HUES64 (cell line): Measurements from ENCODE around the gene IL17D.
"Not testable (repeated sequence)": the region's sequence is repeated elsewhere in the genome, so short reads cannot be mapped to it uniquely, and the experiment has no call there.

ENCODE experiments used
- H3K27ac ChIP-seq: 2 replicates; pipeline ENCODE4 v1.7.0; 2013; ENCODE audit warnings: low read depth, low read length, inconsistent platforms
- H3K27me3 ChIP-seq: 2 replicates; pipeline ENCODE4 v1.6.1; 2013; ENCODE audit warnings: mild to moderate bottlenecking, low read length; ENCODE audit not compliant: insufficient read depth
- H3K36me3 ChIP-seq: 2 replicates; pipeline ENCODE4 v1.6.1; 2013; ENCODE audit warnings: mild to moderate bottlenecking, low read length; ENCODE audit not compliant: insufficient read depth
- H3K4me1 ChIP-seq: 2 replicates; pipeline ENCODE4 v1.6.1; 2013; ENCODE audit warnings: mild to moderate bottlenecking, low read length, moderate library complexity; ENCODE audit not compliant: insufficient read depth
- H3K4me3 ChIP-seq: 2 replicates; pipeline ENCODE4 v1.5.1; 2013; ENCODE audit warnings: mild to moderate bottlenecking, low read length, moderate library complexity
- H3K9ac ChIP-seq: 2 replicates; pipeline ENCODE4 v1.6.1; 2013; ENCODE audit warnings: mild to moderate bottlenecking, low read depth, low read length
- H3K9me3 ChIP-seq: 2 replicates; pipeline ENCODE4 v1.6.1; 2013; ENCODE audit warnings: low read depth, low read length; ENCODE audit not compliant: insufficient read depth
- WGBS: fragments of 150-250, 120-280 bp; methylation state at CpG from one replicate; pipeline ENCODE4 v1.1.7; 2013; ENCODE audit warnings: missing lambda C conversion rate; 5-methylcytosine and 5-hydroxymethylcytosine counted together

The IL17D gene

DNA sequence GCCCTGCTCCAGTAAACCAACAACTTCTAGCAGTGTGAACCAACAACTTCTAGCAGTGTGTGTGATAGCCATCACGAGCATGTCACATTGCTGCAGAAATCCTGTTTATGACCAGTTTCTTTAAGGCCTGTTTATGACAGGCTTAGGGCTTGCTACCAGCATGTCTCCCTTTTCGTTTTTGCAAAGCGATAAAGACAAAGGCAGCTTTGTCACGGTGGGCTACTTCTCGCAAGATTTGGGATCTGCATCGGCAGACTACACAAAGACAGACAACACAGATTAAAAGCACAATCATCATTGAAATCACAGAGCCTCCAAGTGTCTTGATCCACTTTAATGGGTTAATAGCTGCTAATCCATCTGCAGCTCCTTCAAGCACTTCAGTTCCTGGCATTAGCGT lies 24.9 kb upstream of the IL17D start:
- H3K9me3 ChIP-seq, H3K27ac ChIP-seq: not testable (repeated sequence)
- 72% methylated on average over 7 of the region's 7 CpGs for WGBS

GRCh38 chr13:20679879-20680278 lies 23.6 kb upstream of the IL17D start:
- no peaks in the 10 kb centered on the region for H3K9me3 ChIP-seq
- 81% methylated on average over 3 of the region's 3 CpGs for WGBS
- no peaks in the 10 kb centered on the region for H3K36me3 ChIP-seq
- H3K27ac ChIP-seq = no peak overlapping the region
- H3K4me3 ChIP-seq = no peak overlapping the region
- no peaks in the 10 kb centered on the region for H3K27me3 ChIP-seq
- no peak overlapping the region for H3K9ac ChIP-seq
- H3K4me1 ChIP-seq = peaks cover 22% of the 10 kb centered on the region

More for the DNA sequence above, 24.9 kb upstream of the IL17D start:
- not testable (repeated sequence) for H3K27me3 ChIP-seq, H3K36me3 ChIP-seq, H3K9ac ChIP-seq, H3K4me3 ChIP-seq
- H3K4me1 ChIP-seq = peaks cover 16% of the 10 kb centered on the region

- Histone ChIP-seq H3K27ac (no peak overlapping the region), H3K9ac (no peak overlapping the region), H3K4me1 (peaks cover 25% of the 10 kb centered on the region), H3K9me3 (no peaks in the 10 kb centered on the region), H3K4me3 (no peak overlapping the region), H3K36me3 (no peaks in the 10 kb centered on the region), H3K27me3 (no peaks in the 10 kb centered on the region)
- WGBS = 94% methylated on average over 10 of the region's 10 CpGs
Observed at GRCh38 chr13:20680416-20681080, 23.0 kb upstream of the IL17D start.

DNA sequence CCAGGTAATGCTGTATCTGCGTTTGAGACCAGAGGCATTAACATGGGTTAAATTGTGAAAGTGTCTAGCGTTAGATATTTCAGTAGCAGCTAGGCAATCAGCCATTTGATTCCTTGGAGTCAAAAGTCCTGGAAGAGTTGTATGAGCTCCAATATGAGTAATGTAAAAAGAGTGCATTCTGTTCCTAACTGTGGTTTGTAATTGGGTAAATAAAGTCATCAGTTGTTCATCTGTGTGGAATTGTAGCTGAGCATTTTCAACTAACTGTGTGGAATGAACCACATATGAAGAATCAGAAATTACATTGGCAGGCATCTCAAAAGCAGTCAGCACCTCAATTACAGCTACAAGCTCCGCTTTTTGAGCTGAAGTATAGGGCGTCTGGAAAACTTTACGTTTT lies 22.0 kb upstream of the IL17D start:
- not testable (repeated sequence) for H3K36me3 ChIP-seq, H3K9me3 ChIP-seq, H3K27me3 ChIP-seq, H3K27ac ChIP-seq, H3K9ac ChIP-seq, H3K4me3 ChIP-seq
- WGBS = 80% methylated on average over 5 of the region's 5 CpGs
- H3K4me1 ChIP-seq = peaks cover 25% of the 10 kb centered on the region

DNA sequence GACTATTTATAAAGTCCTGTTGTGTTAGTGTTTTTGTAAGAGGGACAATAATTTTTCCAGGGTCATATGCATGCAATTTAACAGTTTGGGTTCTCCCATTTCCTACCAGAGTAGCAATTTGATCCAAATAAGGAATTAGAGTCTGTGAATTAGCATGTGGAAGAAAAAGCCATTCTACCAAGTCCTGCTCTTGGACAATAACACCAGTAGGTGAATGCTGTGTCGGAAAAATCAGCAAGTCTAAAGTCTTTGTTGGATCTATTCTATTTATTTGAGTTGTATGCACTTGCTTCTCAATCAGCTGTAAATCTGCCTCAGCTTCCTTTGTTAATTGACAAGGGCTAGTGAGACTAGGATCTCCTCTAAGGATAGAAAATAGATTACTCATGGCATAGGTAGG lies 21.4 kb upstream of the IL17D start:
- H3K9ac ChIP-seq = no peak overlapping the region
- 85% methylated on average over 1 of the region's 1 CpG for WGBS

DNA sequence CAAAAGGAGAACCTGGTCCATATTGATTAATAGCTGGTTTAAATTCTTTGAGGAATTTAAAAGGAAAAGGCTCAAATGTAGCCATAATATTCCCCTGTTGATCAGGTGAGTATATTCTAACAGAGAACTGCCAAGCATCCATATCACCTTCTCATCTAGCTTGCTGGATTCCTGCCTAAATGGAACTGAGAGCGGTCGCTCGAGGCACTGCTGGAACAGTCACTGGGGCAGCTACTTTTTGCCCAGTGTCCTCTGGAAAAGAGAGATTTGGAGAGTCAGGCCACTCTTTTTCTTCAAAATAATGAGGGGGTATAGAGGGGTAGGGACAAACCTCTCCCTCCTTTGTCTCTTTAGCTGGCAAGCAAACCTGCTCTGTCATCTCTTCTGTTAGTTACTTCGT lies 19.5 kb upstream of the IL17D start:
- 91% methylated on average over 4 of the region's 4 CpGs for WGBS
- H3K9ac ChIP-seq = no peak overlapping the region
- no peaks in the 10 kb centered on the region for H3K36me3 ChIP-seq
- H3K9me3 ChIP-seq = no peaks in the 10 kb centered on the region
- H3K4me3 ChIP-seq = no peak overlapping the region
- peaks cover 30% of the 10 kb centered on the region for H3K4me1 ChIP-seq
- no peaks in the 10 kb centered on the region for H3K27me3 ChIP-seq
- no peak overlapping the region; the same call in 1 of the 2 replicates for H3K27ac ChIP-seq

More for the DNA sequence above, 21.4 kb upstream of the IL17D start:
- peaks cover 29% of the 10 kb centered on the region for H3K4me1 ChIP-seq
- H3K27me3 ChIP-seq = no peaks in the 10 kb centered on the region
- no peak overlapping the region for H3K4me3 ChIP-seq
- no peak overlapping the region for H3K27ac ChIP-seq
- H3K9me3 ChIP-seq = no peaks in the 10 kb centered on the region
- no peaks in the 10 kb centered on the region for H3K36me3 ChIP-seq

GRCh38 chr13:20684546-20684945 lies 19.0 kb upstream of the IL17D start:
- Histone ChIP-seq H3K4me1 (peaks cover 30% of the 10 kb centered on the region), H3K36me3 (no peaks in the 10 kb centered on the region), H3K9me3 (no peaks in the 10 kb centered on the region), H3K27ac (no peak overlapping the region; the same call in 1 of the 2 replicates), H3K4me3 (no peak overlapping the region), H3K27me3 (no peaks in the 10 kb centered on the region), H3K9ac (no peak overlapping the region)
- 84% methylated on average over 17 of the region's 18 CpGs for WGBS

GRCh38 chr13:20685092-20685491 lies 18.4 kb upstream of the IL17D start:
- no peak overlapping the region for H3K27ac ChIP-seq
- H3K36me3 ChIP-seq = no peaks in the 10 kb centered on the region
- H3K4me3 ChIP-seq = no peak overlapping the region
- 71% methylated on average over 6 of the region's 6 CpGs for WGBS
- no peaks in the 10 kb centered on the region for H3K27me3 ChIP-seq
- H3K9ac ChIP-seq = no peak overlapping the region
- H3K4me1 ChIP-seq = peaks cover 30% of the 10 kb centered on the region
- H3K9me3 ChIP-seq = no peaks in the 10 kb centered on the region

GRCh38 chr13:20686167-20686566 lies 17.3 kb upstream of the IL17D start:
- Histone ChIP-seq H3K9ac (no peak overlapping the region), H3K4me1 (peaks cover 30% of the 10 kb centered on the region), H3K27me3 (no peaks in the 10 kb centered on the region), H3K36me3 (no peaks in the 10 kb centered on the region), H3K4me3 (no peak overlapping the region), H3K9me3 (no peaks in the 10 kb centered on the region), H3K27ac (no peak overlapping the region)
- WGBS = no CpG with 5 or more reads among the region's 1 CpG

GRCh38 chr13:20686863-20687579 lies 16.5 kb upstream of the IL17D start:
- Histone ChIP-seq H3K27ac (0 out of 2 replicates have a peak overlapping the region, but pooled peaks have one; percentile 19), H3K27me3 (no peaks in the 10 kb centered on the region), H3K9me3 (no peaks in the 10 kb centered on the region), H3K4me1 (peaks cover 28% of the 10 kb centered on the region), H3K9ac (no peak overlapping the region), H3K4me3 (no peak overlapping the region), H3K36me3 (no peaks in the 10 kb centered on the region)
- 74% methylated on average over 3 of the region's 4 CpGs for WGBS

GRCh38 chr13:20689291-20689690 lies 14.2 kb upstream of the IL17D start:
- H3K27me3 ChIP-seq = no peaks in the 10 kb centered on the region
- H3K4me3 ChIP-seq = no peak overlapping the region
- peaks cover 20% of the 10 kb centered on the region for H3K4me1 ChIP-seq
- H3K9ac ChIP-seq = no peak overlapping the region
- no peak overlapping the region for H3K27ac ChIP-seq
- H3K36me3 ChIP-seq = no peaks in the 10 kb centered on the region
- no peaks in the 10 kb centered on the region for H3K9me3 ChIP-seq
- WGBS = 85% methylated on average over 3 of the region's 3 CpGs
